A673 (cell line): ENCODE results near the gene HS3ST3B1. TPM values are rescaled to one million over a fixed set of nuclear protein-coding genes. Genes with fewer than 3 reads are reported as not detected.

ENCODE experiments used
- BruUV-seq: library from RNA; stranded (reverse); fragments of 400-500 nt; replicated peaks from 2 replicates; lab custom pipeline; 2021; lab: Mats Ljungman, UMichigan
- CTCF ChIA-PET: fragments of 300-600 bp; sonication (Branson Sonifier 250); formaldehyde crosslinking; loops from one replicate; lab custom pipeline; 2022; ENCODE audit warnings: antibody characterized with exemption; lab: Charles Lee
- POLR2A ChIA-PET: fragments of 300-600 bp; sonication (Branson Sonifier 250); formaldehyde crosslinking; loops from one replicate; lab custom pipeline; 2022; ENCODE audit warnings: antibody characterized with exemption; ENCODE audit not compliant: low non-redundant PET; lab: Charles Lee
- DNase-seq: peaks from one replicate; pipeline ENCODE4 v3.0.0-alpha.2; 2015; ENCODE audit warnings: low spot score
- H3K27ac ChIP-seq: fragments of 200-600 bp; sonication (generic); 2 replicates; pipeline ENCODE4 v1.5.1; 2016; ENCODE audit warnings: mixed run types, low read depth, mild to moderate bottlenecking, mixed read lengths, antibody characterized with exemption, low read length; ENCODE audit not compliant: poor library complexity, severe bottlenecking
- H3K27me3 ChIP-seq: fragments of 200-600 bp; sonication (generic); replicated peaks from 2 replicates; pipeline ENCODE4 v1.6.1; 2017; ENCODE audit warnings: mixed run types, low read depth, mild to moderate bottlenecking, mixed read lengths, antibody characterized with exemption, low read length; ENCODE audit not compliant: insufficient read depth, poor library complexity
- H3K36me3 ChIP-seq: fragments of 200-600 bp; sonication (generic); 2 replicates; pipeline ENCODE4 v1.6.1; 2016; ENCODE audit warnings: mixed run types, mild to moderate bottlenecking, mixed read lengths, antibody characterized with exemption, low read length; ENCODE audit not compliant: insufficient read depth, poor library complexity, severe bottlenecking
- H3K4me1 ChIP-seq: fragments of 200-600 bp; sonication (generic); 2 replicates; pipeline ENCODE4 v1.6.1; 2017; ENCODE audit warnings: mixed run types, mild to moderate bottlenecking, mixed read lengths, antibody characterized with exemption, low read length; ENCODE audit not compliant: insufficient read depth, poor library complexity, severe bottlenecking
- H3K4me3 ChIP-seq: fragments of 200-600 bp; sonication (generic); 2 replicates; pipeline ENCODE4 v1.5.1; 2016; ENCODE audit warnings: low read depth, mixed run types, mild to moderate bottlenecking, mixed read lengths, low read length; ENCODE audit not compliant: poor library complexity, severe bottlenecking
- H3K9me3 ChIP-seq: fragments of 200-600 bp; sonication (generic); 2 replicates; pipeline ENCODE4 v1.6.1; 2016; ENCODE audit warnings: mixed run types, low read depth, mild to moderate bottlenecking, mixed read lengths, antibody characterized with exemption, low read length; ENCODE audit not compliant: poor library complexity, severe bottlenecking
- EZH2 ChIP-seq: fragments of 200-600 bp; sonication (generic); IDR thresholded peaks from 2 replicates; pipeline ENCODE4 v1.6.1; 2017; ENCODE audit warnings: borderline replicate concordance, low read depth, mild to moderate bottlenecking, mixed read lengths, antibody characterized with exemption, low read length; ENCODE audit not compliant: poor library complexity, severe bottlenecking
- intact Hi-C: fragments of 100-400 bp; cut with micrococcal nuclease; formaldehyde crosslinking; loops from one replicate; pipeline ENCODE4 v1.10.0; 2022; ENCODE audit not compliant: unreplicated experiment
- total RNA-seq: library from RNA; stranded (reverse); gene quantifications from 2 replicates; pipeline ENCODE4 v1.2.3, GENCODE V29; 2021
- TF ChIP-seq, protein P1 (sequence below): fragments of 300-800, 200-600 bp; sonication (generic); conservative IDR thresholded peaks from 2 replicates; pipeline ENCODE4 v1.5.1; 2017; ENCODE audit warnings: low read depth, mild to moderate bottlenecking, antibody characterized with exemption, low read length, moderate library complexity, mixed read lengths

The HS3ST3B1 gene
- total RNA-seq, 1 experiment from 2014 or later = not detected

DNA sequence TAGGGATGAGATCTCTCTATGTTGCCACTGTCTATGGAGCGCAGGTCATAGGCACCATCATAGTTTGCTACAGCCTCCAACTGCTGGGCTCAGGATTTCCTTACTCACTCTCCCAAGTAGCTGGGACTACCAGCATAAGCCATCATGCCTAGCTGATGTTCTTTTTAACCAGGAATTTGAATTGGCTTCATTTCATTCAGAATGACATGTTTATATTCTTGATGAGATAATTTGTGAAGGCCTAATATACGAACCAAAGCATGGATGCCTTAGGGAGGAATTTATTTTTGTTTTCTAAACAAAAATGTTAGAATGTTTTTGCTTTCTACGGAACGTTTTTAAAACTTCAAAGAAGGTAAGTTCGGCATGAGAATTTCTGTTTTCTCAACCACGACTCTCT is 71.6 kb downstream of the HS3ST3B1 start:
- Histone ChIP-seq H3K4me3 (no peak overlapping the region), H3K36me3 (no peaks in the 10 kb centered on the region), H3K27me3 (no peaks in the 10 kb centered on the region), H3K27ac (no peak overlapping the region), H3K4me1 (no peaks in the 10 kb centered on the region), H3K9me3 (no peaks in the 10 kb centered on the region)
- BruUV-seq = no TSS peak
- ChIA-PET POLR2A (no interaction called here), CTCF (no interaction called here)
- TF ChIP-seq, protein P1, sequence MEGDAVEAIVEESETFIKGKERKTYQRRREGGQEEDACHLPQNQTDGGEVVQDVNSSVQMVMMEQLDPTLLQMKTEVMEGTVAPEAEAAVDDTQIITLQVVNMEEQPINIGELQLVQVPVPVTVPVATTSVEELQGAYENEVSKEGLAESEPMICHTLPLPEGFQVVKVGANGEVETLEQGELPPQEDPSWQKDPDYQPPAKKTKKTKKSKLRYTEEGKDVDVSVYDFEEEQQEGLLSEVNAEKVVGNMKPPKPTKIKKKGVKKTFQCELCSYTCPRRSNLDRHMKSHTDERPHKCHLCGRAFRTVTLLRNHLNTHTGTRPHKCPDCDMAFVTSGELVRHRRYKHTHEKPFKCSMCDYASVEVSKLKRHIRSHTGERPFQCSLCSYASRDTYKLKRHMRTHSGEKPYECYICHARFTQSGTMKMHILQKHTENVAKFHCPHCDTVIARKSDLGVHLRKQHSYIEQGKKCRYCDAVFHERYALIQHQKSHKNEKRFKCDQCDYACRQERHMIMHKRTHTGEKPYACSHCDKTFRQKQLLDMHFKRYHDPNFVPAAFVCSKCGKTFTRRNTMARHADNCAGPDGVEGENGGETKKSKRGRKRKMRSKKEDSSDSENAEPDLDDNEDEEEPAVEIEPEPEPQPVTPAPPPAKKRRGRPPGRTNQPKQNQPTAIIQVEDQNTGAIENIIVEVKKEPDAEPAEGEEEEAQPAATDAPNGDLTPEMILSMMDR = no peak
- no peak for TF ChIP-seq EZH2
- intact Hi-C loops = no loop called here
- DNase-seq = no peak

GRCh38 chr17:14372905-14373613 is 72.2 kb downstream of the HS3ST3B1 start:
- Histone ChIP-seq H3K27me3 (no peaks in the 10 kb centered on the region), H3K4me3 (no peak overlapping the region), H3K27ac (no peak overlapping the region), H3K4me1 (no peaks in the 10 kb centered on the region), H3K36me3 (no peaks in the 10 kb centered on the region), H3K9me3 (no peaks in the 10 kb centered on the region)
- POLR2A ChIA-PET = no interaction called here
- TF ChIP-seq EZH2 = no peak
- TF ChIP-seq, protein P1 = no peak
- intact Hi-C loops = no loop called here
- no TSS peak for BruUV-seq
- CTCF ChIA-PET = no interaction called here
- no peak for DNase-seq

DNA sequence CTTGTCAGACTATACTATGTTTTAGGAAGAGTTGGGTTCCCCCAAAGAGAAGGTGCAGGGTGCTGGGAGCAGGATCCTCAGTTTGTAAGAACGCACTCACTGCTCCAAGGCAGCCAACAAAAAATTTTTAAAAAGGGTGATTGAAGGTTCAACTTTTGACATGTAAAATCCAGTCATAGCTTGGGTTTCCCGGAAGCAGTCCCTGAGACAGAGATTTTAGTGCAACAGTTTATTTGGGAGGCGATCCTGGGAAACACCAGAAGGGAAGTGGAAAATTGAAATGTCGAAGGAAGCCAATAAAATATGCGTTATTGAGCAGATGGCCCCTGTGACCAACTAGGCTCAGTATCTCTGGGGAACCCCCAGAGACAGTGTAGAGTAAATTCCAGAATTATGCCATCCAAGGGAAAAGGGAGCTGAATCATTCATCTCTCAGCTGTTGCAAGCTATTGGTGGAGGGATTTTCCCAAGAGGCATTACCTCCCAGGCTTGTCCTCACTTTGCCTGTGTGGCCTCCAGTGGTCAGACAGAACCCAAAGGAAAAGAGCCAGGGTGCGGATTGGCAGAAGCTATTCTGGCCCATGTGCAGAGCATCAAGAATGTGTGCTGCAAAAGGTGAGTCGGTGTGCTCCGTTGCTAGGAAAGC is 72.9 kb downstream of the HS3ST3B1 start:
- no peaks in the 10 kb centered on the region for H3K9me3 ChIP-seq
- DNase-seq = no peak
- ChIA-PET POLR2A (no interaction called here), CTCF (no interaction called here)
- TF ChIP-seq EZH2 = no peak
- TF ChIP-seq, protein P1 = no peak
- H3K4me1 ChIP-seq = no peaks in the 10 kb centered on the region
- H3K4me3 ChIP-seq = no peak overlapping the region
- H3K27me3 ChIP-seq = no peaks in the 10 kb centered on the region
- H3K27ac ChIP-seq = no peak overlapping the region
- H3K36me3 ChIP-seq = no peaks in the 10 kb centered on the region
- intact Hi-C loops = no loop called here
- no TSS peak for BruUV-seq
